ENCODE measurements around the gene UNC80. TPM values are rescaled to one million over a fixed set of nuclear protein-coding genes. Genes with fewer than 3 reads are reported as not detected.
"Not testable (repeated sequence)": the region's sequence is repeated elsewhere in the genome, so short reads cannot be mapped to it uniquely, and the experiment has no call there.

The UNC80 gene
- total RNA-seq, 4 donors from 2014 or later = 0.19 TPM; not detected in 3

- intact Hi-C loops (cut with DNase I) = no loop called here
- Histone ChIP-seq H3K36me3 (no peaks in the 10 kb centered on the region), H3K27me3 (peaks cover 0 to 49% (median 0%) of the 10 kb centered on the region in 4 donors), H3K27ac (no peak overlapping the region), H3K4me1 (peaks cover 0 to 8% (median 3%) of the 10 kb centered on the region in 3 donors), H3K9me3 (no peaks in the 10 kb centered on the region), H3K4me3 (no peak overlapping the region)
- no peak for DNase-seq
- WGBS, 2 donors = 9 to 19% methylated on average over 3 of the region's 3 CpGs
- TF ChIP-seq, protein P1, sequence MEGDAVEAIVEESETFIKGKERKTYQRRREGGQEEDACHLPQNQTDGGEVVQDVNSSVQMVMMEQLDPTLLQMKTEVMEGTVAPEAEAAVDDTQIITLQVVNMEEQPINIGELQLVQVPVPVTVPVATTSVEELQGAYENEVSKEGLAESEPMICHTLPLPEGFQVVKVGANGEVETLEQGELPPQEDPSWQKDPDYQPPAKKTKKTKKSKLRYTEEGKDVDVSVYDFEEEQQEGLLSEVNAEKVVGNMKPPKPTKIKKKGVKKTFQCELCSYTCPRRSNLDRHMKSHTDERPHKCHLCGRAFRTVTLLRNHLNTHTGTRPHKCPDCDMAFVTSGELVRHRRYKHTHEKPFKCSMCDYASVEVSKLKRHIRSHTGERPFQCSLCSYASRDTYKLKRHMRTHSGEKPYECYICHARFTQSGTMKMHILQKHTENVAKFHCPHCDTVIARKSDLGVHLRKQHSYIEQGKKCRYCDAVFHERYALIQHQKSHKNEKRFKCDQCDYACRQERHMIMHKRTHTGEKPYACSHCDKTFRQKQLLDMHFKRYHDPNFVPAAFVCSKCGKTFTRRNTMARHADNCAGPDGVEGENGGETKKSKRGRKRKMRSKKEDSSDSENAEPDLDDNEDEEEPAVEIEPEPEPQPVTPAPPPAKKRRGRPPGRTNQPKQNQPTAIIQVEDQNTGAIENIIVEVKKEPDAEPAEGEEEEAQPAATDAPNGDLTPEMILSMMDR (IDR thresholded peaks at IDR 0.05) = no peak
- no peak for TF ChIP-seq POLR2A (IDR thresholded peaks at IDR 0.05)
Measured at GRCh38 chr2:209773377-209773776, 1.7 kb downstream of the UNC80 start.

DNA sequence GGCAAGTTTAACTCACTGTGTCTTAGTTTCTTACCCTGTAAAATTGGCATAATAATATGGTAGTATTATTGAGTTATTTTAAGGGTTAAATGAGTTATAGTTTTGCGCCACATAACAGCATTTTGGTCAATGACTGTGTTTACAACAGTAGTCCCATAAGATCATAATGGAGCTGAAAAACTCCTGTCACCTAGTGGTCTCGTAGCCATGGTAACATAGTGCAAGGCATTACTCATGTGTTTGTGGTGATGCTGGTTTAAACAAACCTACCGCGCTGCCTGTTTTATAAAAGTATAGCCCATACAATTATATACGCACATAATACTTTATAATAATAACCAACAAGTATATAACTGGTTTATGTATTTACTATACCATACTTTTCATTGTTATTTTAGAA is 15.8 kb downstream of the UNC80 start:
- Histone ChIP-seq H3K27me3 (no peaks in the 10 kb centered on the region), H3K36me3 (no peaks in the 10 kb centered on the region), H3K9me3 (no peaks in the 10 kb centered on the region), H3K4me3 (no peak overlapping the region), H3K4me1 (no peaks in the 10 kb centered on the region), H3K27ac (no peak overlapping the region)
- TF ChIP-seq, protein P1 (IDR thresholded peaks at IDR 0.05) = no peak
- TF ChIP-seq POLR2A (IDR thresholded peaks at IDR 0.05) = no peak
- DNase-seq = no peak
- intact Hi-C loops (cut with DNase I) = no loop called here
- 90 to 91% methylated on average over 5 of the region's 5 CpGs for WGBS, 2 donors

- Histone ChIP-seq H3K36me3 (no peaks in the 10 kb centered on the region), H3K9me3 (no peaks in the 10 kb centered on the region), H3K27ac (no peak overlapping the region), H3K27me3 (no peaks in the 10 kb centered on the region), H3K4me3 (no peak overlapping the region), H3K4me1 (no peaks in the 10 kb centered on the region)
- 8 to 31% methylated on average over 1 of the region's 1 CpG for WGBS, 2 donors
- DNase-seq = no peak
- no peak for TF ChIP-seq POLR2A (IDR thresholded peaks at IDR 0.05)
- TF ChIP-seq, protein P1 (IDR thresholded peaks at IDR 0.05) = no peak
- intact Hi-C loops (cut with DNase I) = no loop called here
Measured at GRCh38 chr2:209788925-209789324, 17.3 kb downstream of the UNC80 start.

DNA sequence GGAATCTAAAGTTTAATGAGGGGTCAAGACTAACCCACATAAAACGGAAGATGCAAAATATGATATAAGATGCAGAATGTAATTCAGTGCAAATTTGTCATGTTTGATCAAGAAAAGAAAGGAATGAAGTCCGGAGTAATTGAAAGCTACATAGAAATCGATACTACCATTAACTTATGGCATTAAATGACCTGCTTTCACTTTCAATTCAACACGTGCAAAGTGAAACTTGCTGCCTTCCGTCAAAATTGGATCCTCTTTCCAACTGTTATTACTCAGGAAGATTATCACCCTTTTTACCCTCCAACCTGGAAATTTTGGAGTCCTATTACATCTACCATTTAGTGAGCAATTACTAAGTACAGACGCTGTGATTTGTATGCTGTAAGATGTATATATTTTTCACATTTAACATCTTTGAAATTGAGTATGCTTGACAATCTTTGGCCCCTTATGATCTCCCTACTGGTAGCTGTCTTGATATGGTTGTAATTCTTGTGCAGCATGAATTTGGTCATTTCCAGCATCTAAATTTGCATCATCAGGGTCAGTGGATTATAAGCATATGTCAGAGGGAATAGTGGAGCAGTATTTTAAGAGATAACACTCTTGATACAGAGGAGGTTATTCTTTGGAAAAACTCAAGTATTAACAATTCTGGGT is 18.6 kb downstream of the UNC80 start:
- H3K36me3 ChIP-seq = no peaks in the 10 kb centered on the region
- H3K27ac ChIP-seq = no peak overlapping the region
- no peak for DNase-seq
- H3K4me1 ChIP-seq = no peaks in the 10 kb centered on the region
- WGBS, 2 donors = 28 to 34% methylated on average over 6 of the region's 6 CpGs
- TF ChIP-seq, protein P1 (IDR thresholded peaks at IDR 0.05) = no peak
- TF ChIP-seq POLR2A (IDR thresholded peaks at IDR 0.05) = no peak
- H3K9me3 ChIP-seq = no peaks in the 10 kb centered on the region
- no peaks in the 10 kb centered on the region for H3K27me3 ChIP-seq
- intact Hi-C loops (cut with DNase I) = no loop called here
- peak overlapping the region in 1 of 4 donors; percentile 42 for H3K4me3 ChIP-seq

- Histone ChIP-seq H3K9me3 (no peaks in the 10 kb centered on the region), H3K27ac (no peak overlapping the region), H3K27me3 (no peaks in the 10 kb centered on the region), H3K4me3 (no peak overlapping the region), H3K4me1 (no peaks in the 10 kb centered on the region), H3K36me3 (no peaks in the 10 kb centered on the region)
- intact Hi-C loops (cut with DNase I) = no loop called here
- DNase-seq = no peak
- WGBS, 2 donors = 81% methylated on average over 3 of the region's 3 CpGs
- no peak for TF ChIP-seq POLR2A (IDR thresholded peaks at IDR 0.05)
- TF ChIP-seq, protein P1 (IDR thresholded peaks at IDR 0.05) = no peak
Measured at GRCh38 chr2:209791151-209791550, 19.5 kb downstream of the UNC80 start.

GRCh38 chr2:209795425-209795824 is 23.8 kb downstream of the UNC80 start:
- 67 to 92% methylated on average over 2 to 3 of the region's 4 CpGs for WGBS, 2 donors
- H3K4me1 ChIP-seq; H3K36me3 ChIP-seq; H3K27ac ChIP-seq; H3K4me3 ChIP-seq; H3K27me3 ChIP-seq; H3K9me3 ChIP-seq; intact Hi-C loops (cut with DNase I); DNase-seq: not testable (repeated sequence)
